IPS DF 19.7 (cell line): ENCODE results near the gene PTBP1.
"Not testable (repeated sequence)": the region's sequence is repeated elsewhere in the genome, so short reads cannot be mapped to it uniquely, and the experiment has no call there.

Source experiments
- DNase-seq: peaks from one replicate; pipeline ENCODE4 v3.0.0-alpha.2; 2013; ENCODE audit warnings: low read depth, low spot score

The PTBP1 gene

GRCh38 chr19:853614-854220 lies 56.5 kb downstream of the PTBP1 start:
- not testable (repeated sequence) for DNase-seq

GRCh38 chr19:854549-854948 lies 57.3 kb downstream of the PTBP1 start:
- DNase-seq, result no peak

DNA sequence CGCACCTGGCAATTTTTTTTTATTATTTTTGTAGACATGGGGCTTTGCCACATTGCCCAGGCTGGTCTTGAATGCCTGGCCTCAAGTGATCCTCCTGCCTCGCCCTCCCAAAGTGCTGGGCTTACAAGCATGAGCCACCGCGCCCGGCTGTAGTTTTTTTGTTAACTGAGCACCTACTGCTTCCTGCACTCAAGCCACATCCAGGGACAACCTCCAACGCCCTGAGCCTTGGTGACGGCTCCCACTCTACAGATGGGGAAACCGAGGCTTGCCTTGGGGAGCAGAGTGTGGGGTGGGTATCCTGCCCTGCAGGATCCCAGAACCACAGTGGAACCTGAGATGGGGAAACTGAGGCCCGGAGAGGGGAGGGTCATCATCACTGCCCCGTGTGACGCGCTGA lies 57.9 kb downstream of the PTBP1 start:
- DNase-seq, result no peak

- DNase-seq, result no peak
Measured at GRCh38 chr19:855566-856120, 58.4 kb downstream of the PTBP1 start.

GRCh38 chr19:858284-858683 lies 61.0 kb downstream of the PTBP1 start:
- DNase-seq, result no peak

- no peak for DNase-seq
Measured at GRCh38 chr19:858868-859843, 61.9 kb downstream of the PTBP1 start, which contains the start of gene CFD. Gene CFD (plus strand): TSS chr19:859664. CDS start chr19:859690, 26 bp downstream.

- no peak for DNase-seq
Measured at GRCh38 chr19:861141-861755, 64.0 kb downstream of the PTBP1 start.
